Cardiac fibroblast (primary cell): ENCODE data around the gene POC1A.

Experiments used
- DNase-seq, 2 donors: peaks; one replicate each; pipeline versions ENCODE4 v3.0.0 to v3.0.0-alpha.2; 2010; ENCODE audit warnings: low read depth in 2 of 2
- H3K4me3 ChIP-seq, 2 donors: replicated peaks in 1 of 2; 1 replicate in 1 of 2; 2 replicates in 1 of 2; pipeline ENCODE4 v1.5.1; 2011; ENCODE audit warnings: low read depth in 2 of 2, low read length in 2 of 2, mild to moderate bottlenecking in 2 of 2, moderate library complexity in 1 of 2
- TF ChIP-seq, protein P1 (sequence below): IDR thresholded peaks from one replicate; pipeline ENCODE4 v1.5.1; 2011; ENCODE audit warnings: low read depth, mild to moderate bottlenecking, low read length, inconsistent platforms

POC1A gene

DNA sequence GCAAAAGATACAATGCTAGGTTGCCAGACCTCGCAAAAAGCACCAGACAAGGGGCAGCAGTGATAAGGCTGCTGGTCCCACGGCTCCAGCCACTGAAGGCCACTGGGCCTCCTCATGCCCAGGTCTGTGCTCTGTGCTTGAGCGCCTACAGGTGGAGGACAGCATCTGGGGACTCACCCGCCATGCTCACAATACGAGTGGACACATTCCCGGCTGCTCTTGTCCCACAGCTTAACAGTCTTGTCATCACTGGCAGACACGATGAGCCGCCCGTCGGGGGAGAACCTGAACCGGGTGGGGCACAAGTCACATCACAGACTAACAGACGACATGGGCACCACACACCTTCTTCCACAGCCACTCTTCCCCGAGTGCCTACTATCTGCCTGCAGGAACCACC is 7.4 kb downstream of the POC1A start:
- H3K4me3 ChIP-seq: no peak overlapping the region
- no peak for DNase-seq
- TF ChIP-seq, protein P1, sequence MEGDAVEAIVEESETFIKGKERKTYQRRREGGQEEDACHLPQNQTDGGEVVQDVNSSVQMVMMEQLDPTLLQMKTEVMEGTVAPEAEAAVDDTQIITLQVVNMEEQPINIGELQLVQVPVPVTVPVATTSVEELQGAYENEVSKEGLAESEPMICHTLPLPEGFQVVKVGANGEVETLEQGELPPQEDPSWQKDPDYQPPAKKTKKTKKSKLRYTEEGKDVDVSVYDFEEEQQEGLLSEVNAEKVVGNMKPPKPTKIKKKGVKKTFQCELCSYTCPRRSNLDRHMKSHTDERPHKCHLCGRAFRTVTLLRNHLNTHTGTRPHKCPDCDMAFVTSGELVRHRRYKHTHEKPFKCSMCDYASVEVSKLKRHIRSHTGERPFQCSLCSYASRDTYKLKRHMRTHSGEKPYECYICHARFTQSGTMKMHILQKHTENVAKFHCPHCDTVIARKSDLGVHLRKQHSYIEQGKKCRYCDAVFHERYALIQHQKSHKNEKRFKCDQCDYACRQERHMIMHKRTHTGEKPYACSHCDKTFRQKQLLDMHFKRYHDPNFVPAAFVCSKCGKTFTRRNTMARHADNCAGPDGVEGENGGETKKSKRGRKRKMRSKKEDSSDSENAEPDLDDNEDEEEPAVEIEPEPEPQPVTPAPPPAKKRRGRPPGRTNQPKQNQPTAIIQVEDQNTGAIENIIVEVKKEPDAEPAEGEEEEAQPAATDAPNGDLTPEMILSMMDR: no peak

GRCh38 chr3:52146189-52146588 is 8.0 kb downstream of the POC1A start:
- TF ChIP-seq, protein P1: no peak
- no peak overlapping the region for H3K4me3 ChIP-seq
- no peak for DNase-seq

- no peak for DNase-seq
- H3K4me3 ChIP-seq: no peak overlapping the region
- TF ChIP-seq, protein P1: no peak
Measured at GRCh38 chr3:52145736-52146110, 8.5 kb downstream of the POC1A start.

DNA sequence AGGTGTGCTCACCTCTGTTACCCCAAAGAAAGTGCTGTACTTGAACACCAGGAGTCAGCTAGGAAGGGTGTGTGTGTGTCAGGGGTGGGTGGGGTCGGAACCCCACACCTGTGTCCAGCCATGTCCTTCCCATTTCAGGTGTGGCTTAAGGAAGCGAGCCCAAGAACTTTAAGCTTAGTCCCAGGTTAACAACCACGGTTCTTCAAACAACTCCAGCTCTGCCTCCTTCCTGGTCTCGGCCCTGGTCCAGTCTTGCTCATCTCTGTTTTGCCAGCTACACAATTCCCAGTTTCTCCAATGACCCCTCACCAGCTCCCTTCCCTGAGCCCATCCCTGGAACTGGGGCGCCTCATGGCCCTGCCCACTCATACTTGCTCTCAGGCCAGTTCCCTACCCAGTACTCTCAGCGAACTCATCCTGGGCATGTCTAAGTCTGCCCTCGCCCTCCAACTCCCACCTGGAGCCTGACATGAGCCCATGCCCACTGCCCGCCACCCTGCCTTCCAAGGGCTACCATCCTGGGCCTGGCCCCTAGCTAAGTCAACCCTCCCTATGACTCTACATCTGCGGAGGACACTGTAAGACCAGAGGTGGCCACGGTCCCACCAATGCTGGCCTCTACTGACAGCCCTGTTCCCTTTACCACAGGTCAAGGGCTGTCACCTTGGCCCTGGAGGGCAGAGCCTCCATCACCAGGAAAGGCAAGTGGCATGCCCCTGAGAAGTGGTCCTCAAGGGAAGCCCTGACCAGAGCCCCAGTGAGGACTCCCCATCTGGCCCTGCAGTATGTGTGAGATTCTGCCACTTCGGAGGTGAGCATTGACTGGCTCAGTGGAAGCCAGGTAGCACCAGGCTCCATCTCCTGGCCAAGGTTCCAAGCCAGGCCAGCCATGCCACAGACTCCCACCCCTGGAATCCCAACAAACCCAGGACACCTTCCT is 9.2 kb downstream of the POC1A start:
- H3K4me3 ChIP-seq: no peak overlapping the region
- no peak for DNase-seq
- TF ChIP-seq, protein P1: no peak

GRCh38 chr3:52144034-52144795 is 10.0 kb downstream of the POC1A start:
- peak; percentile 80 to 90 for DNase-seq

DNA sequence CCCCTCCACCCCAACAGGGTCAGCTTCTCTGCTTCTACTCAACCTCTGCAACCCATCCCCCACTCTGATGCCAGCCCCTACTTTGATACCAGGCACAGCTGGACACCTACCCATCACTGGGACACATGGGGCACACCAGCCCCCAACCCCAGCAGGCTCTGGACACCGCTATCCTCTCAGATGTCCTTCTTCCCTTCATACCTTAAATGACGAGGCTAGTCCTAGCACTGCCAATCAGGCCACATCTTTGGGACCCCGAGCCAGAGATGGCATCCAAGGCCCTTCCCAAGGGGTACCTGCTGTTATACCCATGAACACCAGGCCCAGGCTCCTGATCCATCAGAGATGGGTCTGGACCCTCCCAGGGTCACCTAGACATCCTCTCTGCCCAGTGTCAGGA is 10.6 kb downstream of the POC1A start:
- H3K4me3 ChIP-seq: no peak overlapping the region
- no peak for DNase-seq
- TF ChIP-seq, protein P1: no peak

More at GRCh38 chr3:52144034-52144795, 10.0 kb downstream of the POC1A start:
- TF ChIP-seq, protein P1: peak; percentile 97
- H3K4me3 ChIP-seq: no peak overlapping the region
